Natural killer cell (primary cell): ENCODE data around the gene ULK1. TPM values are rescaled to one million over a fixed set of nuclear protein-coding genes. Genes with fewer than 3 reads are reported as not detected.
A peak's percentile ranks its signal among the peaks of the same experiment; 100 is the strongest.

ENCODE experiments used
- ATAC-seq, 3 donors: fragments of 150-1000 bp in 2 of 3; fragments of 200-7000 bp in 1 of 3; cut with Tn5 transposase; 1 replicate in 1 of 3; 2 replicates in 2 of 3; pipeline ENCODE4 v1.10.0; 2021; ENCODE audit warnings: mild to moderate bottlenecking in 2 of 3, moderate library complexity in 2 of 3
- DNase-seq, 2 donors: peaks; one replicate each; pipeline versions ENCODE4 v3.0.0 to v3.0.0-alpha.2; 2013 to 2021; ENCODE audit warnings: mixed read lengths in 1 of 2
- H3K27ac ChIP-seq: one replicate; pipeline ENCODE4 v1.5.1; 2013; ENCODE audit warnings: mild to moderate bottlenecking, low read length
- H3K27me3 ChIP-seq: one replicate; pipeline ENCODE4 v1.6.1; 2013; ENCODE audit warnings: low read length; ENCODE audit not compliant: control insufficient read depth, insufficient read depth
- H3K36me3 ChIP-seq: one replicate; pipeline ENCODE4 v1.6.1; 2013; ENCODE audit warnings: low read length; ENCODE audit not compliant: control insufficient read depth, insufficient read depth
- H3K4me1 ChIP-seq: one replicate; pipeline ENCODE4 v1.6.1; 2013; ENCODE audit warnings: low read length; ENCODE audit not compliant: control insufficient read depth, insufficient read depth
- H3K4me3 ChIP-seq: one replicate; pipeline ENCODE4 v1.5.1; 2013; ENCODE audit warnings: low read length
- H3K9me3 ChIP-seq: one replicate; pipeline ENCODE4 v1.6.1; 2013; ENCODE audit warnings: low read length; ENCODE audit not compliant: control insufficient read depth, insufficient read depth
- H3K27ac Mint-ChIP-seq, 2 donors: one replicate each; pipeline ENCODE4 v1.8.0; 2022; ENCODE audit warnings: mild to moderate bottlenecking in 2 of 2, mixed read lengths in 2 of 2, moderate library complexity in 1 of 2
- H3K27me3 Mint-ChIP-seq, 2 donors: one replicate each; pipeline ENCODE4 v1.8.0; 2022; ENCODE audit warnings: low read depth in 2 of 2, mixed read lengths in 2 of 2
- H3K36me3 Mint-ChIP-seq: one replicate; pipeline ENCODE4 v1.8.0; 2022; ENCODE audit warnings: mixed read lengths
- H3K4me1 Mint-ChIP-seq, 2 donors: one replicate each; pipeline ENCODE4 v1.8.0; 2022; ENCODE audit warnings: mixed read lengths in 2 of 2
- H3K4me3 Mint-ChIP-seq: one replicate; pipeline ENCODE4 v1.8.0; 2022; ENCODE audit warnings: mild to moderate bottlenecking, moderate library complexity, mixed read lengths
- H3K9me3 Mint-ChIP-seq, 2 donors: one replicate each; pipeline ENCODE4 v1.8.0; 2022; ENCODE audit warnings: mixed read lengths in 2 of 2
- WGBS: methylation state at CpG from one replicate; pipeline ENCODE4 v1.1.7; 2013; ENCODE audit warnings: missing lambda C conversion rate; ENCODE audit not compliant: insufficient coverage; 5-methylcytosine and 5-hydroxymethylcytosine counted together
- intact Hi-C: fragments of 100-400 bp; cut with micrococcal nuclease; formaldehyde crosslinking; loops from one replicate; pipeline ENCODE4 v1.14.2; 2022
- total RNA-seq, 4 donors: library from RNA; stranded (reverse); fragments of 120-200 nt in 1 of 4; gene quantifications; one replicate each; pipeline versions ENCODE4 v1.2.3 to v1.2.4, GENCODE V29; 2013 to 2022
- TF ChIP-seq, protein P1 (sequence below): fragments of 200-600 bp; IDR thresholded peaks from one replicate; pipeline ENCODE4 v1.8.0; 2022; ENCODE audit warnings: antibody characterized with exemption

The ULK1 gene
- total RNA-seq, 3 donors from 2014 or later (not counting 1 experiment from before 2014, with no cell fraction given), result 99.1 to 142 (median 123) TPM

DNA sequence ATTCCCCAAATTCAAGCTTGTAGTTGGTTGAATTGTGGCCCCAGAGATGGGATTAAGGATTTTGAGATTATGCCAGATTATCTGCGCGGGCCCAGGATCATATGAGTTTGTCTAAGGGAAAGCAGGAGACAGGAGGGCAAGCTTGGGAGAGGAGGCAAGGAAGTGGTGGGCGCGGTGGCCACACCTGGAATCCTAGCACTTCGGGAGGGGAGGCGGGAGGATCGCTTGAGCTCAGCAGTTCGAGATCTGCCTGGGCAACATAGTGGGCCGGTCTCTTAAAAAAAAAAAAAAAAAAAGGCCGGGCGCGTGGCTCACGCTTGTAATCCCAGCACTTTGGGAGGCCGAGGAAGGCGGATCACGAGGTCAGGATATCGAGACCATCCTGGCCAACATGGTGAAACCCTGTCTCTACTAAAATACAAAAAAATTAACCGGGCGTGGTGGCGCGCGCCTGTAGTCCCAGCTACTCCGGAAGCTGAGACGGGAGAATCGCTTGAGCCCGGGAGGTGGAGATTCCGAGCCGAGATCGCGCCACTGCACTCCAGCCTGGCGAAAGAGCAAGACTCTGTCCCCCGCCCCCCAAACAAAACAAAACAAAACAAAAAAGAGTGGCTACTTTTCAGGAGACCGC lies 33.8 kb downstream of the ULK1 start:
- peaks cover 15% of the 10 kb centered on the region for H3K36me3 ChIP-seq
- TF ChIP-seq, protein P1, sequence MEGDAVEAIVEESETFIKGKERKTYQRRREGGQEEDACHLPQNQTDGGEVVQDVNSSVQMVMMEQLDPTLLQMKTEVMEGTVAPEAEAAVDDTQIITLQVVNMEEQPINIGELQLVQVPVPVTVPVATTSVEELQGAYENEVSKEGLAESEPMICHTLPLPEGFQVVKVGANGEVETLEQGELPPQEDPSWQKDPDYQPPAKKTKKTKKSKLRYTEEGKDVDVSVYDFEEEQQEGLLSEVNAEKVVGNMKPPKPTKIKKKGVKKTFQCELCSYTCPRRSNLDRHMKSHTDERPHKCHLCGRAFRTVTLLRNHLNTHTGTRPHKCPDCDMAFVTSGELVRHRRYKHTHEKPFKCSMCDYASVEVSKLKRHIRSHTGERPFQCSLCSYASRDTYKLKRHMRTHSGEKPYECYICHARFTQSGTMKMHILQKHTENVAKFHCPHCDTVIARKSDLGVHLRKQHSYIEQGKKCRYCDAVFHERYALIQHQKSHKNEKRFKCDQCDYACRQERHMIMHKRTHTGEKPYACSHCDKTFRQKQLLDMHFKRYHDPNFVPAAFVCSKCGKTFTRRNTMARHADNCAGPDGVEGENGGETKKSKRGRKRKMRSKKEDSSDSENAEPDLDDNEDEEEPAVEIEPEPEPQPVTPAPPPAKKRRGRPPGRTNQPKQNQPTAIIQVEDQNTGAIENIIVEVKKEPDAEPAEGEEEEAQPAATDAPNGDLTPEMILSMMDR, result no peak
- H3K36me3 Mint-ChIP-seq, result no peaks in the 10 kb centered on the region
- intact Hi-C loops, result no loop called here
- no peaks in the 10 kb centered on the region for H3K27me3 ChIP-seq
- WGBS, result 28% methylated on average over 32 of the region's 33 CpGs
- peaks cover 9 to 26% of the 10 kb centered on the region in 2 donors for H3K4me1 Mint-ChIP-seq
- H3K4me3 Mint-ChIP-seq, result peak overlapping the region; percentile 94
- H3K9me3 ChIP-seq, result no peaks in the 10 kb centered on the region
- H3K4me3 ChIP-seq, result peak overlapping the region; percentile 73
- H3K27me3 Mint-ChIP-seq, result no peaks in the 10 kb centered on the region
- ATAC-seq (peak in 2 of 3 donors; percentile 0), DNase-seq (no peak)
- H3K4me1 ChIP-seq, result peaks cover 30% of the 10 kb centered on the region
- peak overlapping the region; percentile 43 for H3K27ac ChIP-seq
- H3K9me3 Mint-ChIP-seq, result no peaks in the 10 kb centered on the region
- H3K27ac Mint-ChIP-seq, result peak overlapping the region; percentile 83 to 95

DNA sequence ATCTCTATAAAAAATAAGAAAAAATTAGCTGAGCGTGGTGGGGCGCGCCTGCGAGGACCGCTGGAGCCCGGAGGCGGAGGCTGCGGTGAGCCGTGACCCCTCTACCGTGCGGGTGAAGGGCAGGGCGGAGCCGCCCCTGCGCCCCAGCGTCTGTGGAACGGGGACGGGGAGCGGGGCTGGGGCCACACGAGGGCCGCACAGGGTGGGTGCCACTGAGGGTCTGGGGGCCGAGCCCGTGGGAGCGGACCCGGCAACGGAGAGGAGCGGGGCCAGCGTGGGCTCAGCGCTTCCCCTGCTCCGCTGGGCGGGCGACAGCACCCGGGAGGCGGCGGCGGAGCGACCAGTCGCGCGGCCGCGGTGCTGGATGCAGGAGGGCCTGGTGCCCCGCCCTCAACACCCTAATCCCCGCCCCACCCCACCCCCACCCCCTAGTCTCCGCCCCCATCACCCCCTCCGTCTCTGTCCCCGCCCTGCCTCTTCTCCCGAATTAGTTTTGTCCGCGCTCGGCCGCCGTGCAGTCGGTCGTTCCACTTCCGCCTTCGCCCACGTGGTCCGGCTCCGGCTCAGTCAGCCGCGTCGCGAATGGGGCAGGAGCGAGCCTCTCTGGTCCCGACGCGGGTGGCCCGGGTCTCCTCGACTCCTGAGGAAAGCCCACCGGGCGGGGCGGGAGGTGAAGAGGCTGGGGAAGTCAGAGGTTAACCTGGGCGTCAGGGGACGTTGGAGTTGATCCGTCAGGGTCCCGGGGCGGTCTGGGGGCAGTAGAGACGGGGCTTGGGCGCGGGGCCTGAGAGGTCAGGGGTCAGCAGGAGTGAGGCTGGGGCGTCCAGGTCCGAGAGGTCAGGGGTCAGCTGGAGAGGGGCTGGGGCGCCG lies 34.5 kb downstream of the ULK1 start, which contains the start of gene PUS1:
Gene PUS1, plus strand, starts transcription at position 566 of the 870 bp plus-strand sequence. CDS start 447 bp downstream, outside the sequence.
- H3K4me1 ChIP-seq, result peaks cover 30% of the 10 kb centered on the region
- peak within 1 kb of the TSS; percentile 43 for H3K27ac ChIP-seq
- ATAC-seq (peak; percentile 87 to 95 (median 90)), DNase-seq (peak; percentile 90 to 97)
- peak within 1 kb of the TSS; percentile 83 to 95 for H3K27ac Mint-ChIP-seq
- no peaks in the 10 kb centered on the region for H3K9me3 Mint-ChIP-seq
- H3K27me3 ChIP-seq, result no peaks in the 10 kb centered on the region
- peak within 1 kb of the TSS; percentile 97 for H3K4me3 Mint-ChIP-seq
- intact Hi-C loops, result loop anchor here (1.0 kb wide), 2 partner anchors 20 to 33 kb away; partner anchors contain the start of gene EP400
- no peaks in the 10 kb centered on the region for H3K27me3 Mint-ChIP-seq
- no peaks in the 10 kb centered on the region for H3K9me3 ChIP-seq
- under 1% methylated on average over 73 of the region's 84 CpGs for WGBS
- peaks cover 9 to 26% of the 10 kb centered on the region in 2 donors for H3K4me1 Mint-ChIP-seq
- peak within 1 kb of the TSS; percentile 73 for H3K4me3 ChIP-seq
- H3K36me3 ChIP-seq, result peaks cover 23% of the 10 kb centered on the region
- H3K36me3 Mint-ChIP-seq, result no peaks in the 10 kb centered on the region
- TF ChIP-seq, protein P1, result no peak

DNA sequence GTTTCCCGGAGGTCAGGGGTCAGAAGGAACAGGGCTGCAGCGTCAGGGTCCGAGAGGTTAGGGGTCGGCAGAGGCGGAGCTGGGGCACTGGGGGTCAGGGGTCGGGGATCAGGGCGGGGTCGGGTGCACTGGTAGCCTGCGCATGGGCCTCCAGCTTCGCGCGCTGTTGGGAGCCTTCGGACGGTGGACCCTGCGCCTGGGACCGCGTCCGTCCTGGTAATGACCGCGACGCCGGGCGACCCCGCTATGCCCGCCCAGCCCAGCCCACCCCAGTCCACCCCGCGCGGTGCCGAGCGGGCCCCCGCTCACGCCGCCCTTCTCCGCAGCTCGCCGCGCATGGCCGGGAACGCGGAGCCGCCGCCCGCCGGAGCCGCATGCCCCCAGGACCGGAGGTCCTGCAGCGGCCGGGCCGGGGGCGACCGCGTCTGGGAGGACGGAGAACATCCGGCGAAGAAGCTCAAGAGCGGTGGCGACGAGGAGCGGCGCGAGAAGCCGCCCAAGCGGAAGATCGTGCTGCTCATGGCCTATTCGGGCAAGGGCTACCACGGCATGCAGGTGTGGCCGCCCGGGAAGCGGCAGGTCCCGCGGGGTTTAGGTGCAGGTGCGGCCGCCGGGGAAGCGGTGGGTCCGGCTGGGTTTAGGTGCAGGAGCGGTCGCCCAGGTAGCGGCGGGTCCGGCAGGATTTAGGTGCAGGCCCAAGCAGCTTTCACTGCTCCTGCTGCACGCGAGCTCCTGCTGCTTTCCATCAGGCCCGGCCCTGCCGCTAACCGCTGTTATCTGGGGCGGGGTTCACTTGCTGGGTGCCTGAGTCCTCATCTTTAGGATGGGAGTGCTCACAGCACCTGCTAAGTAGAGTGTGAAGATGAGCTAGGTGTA lies 35.4 kb downstream of the ULK1 start:
- no peaks in the 10 kb centered on the region for H3K36me3 Mint-ChIP-seq
- no peaks in the 10 kb centered on the region for H3K9me3 Mint-ChIP-seq
- DNase-seq, result peak in 1 of 2 donors; percentile 51
- Histone ChIP-seq H3K36me3 (peaks cover 30% of the 10 kb centered on the region), H3K9me3 (no peaks in the 10 kb centered on the region), H3K27me3 (no peaks in the 10 kb centered on the region), H3K27ac (peak overlapping the region; percentile 36), H3K4me1 (peaks cover 22% of the 10 kb centered on the region), H3K4me3 (peak overlapping the region; percentile 73)
- intact Hi-C loops, result loop anchor here (1.0 kb wide), 2 partner anchors 19 to 34 kb away; partner anchors contain the start of gene EP400
- TF ChIP-seq, protein P1, result no peak
- peak overlapping the region; percentile 83 to 95 for H3K27ac Mint-ChIP-seq
- no peaks in the 10 kb centered on the region for H3K27me3 Mint-ChIP-seq
- peak in 2 of 3 donors; percentile 5 to 8 for ATAC-seq
- WGBS, result under 1% methylated on average over 87 of the region's 87 CpGs
- H3K4me1 Mint-ChIP-seq, result peaks cover 9 to 26% of the 10 kb centered on the region in 2 donors
- peak overlapping the region; percentile 97 for H3K4me3 Mint-ChIP-seq
